Neutrophil (primary cell): Measurements from ENCODE around the gene TUT7.

Experiments
- H3K27ac ChIP-seq: fragments of 200-600 bp; sonication (generic); 2 replicates; pipeline ENCODE4 v1.5.1; 2016; ENCODE audit warnings: mild to moderate bottlenecking, moderate library complexity
- H3K27me3 ChIP-seq: fragments of 200-600 bp; sonication (generic); 2 replicates; pipeline ENCODE4 v1.6.0; 2016; ENCODE audit warnings: mild to moderate bottlenecking
- H3K36me3 ChIP-seq: fragments of 200-600 bp; sonication (generic); 2 replicates; pipeline ENCODE4 v1.5.1; 2017
- H3K4me1 ChIP-seq, 2 experiments: fragments of 200-600 bp in 1 of 2; sonication (generic) in 1 of 2; 1 replicate in 1 of 2; 2 replicates in 1 of 2; pipeline versions ENCODE4 v1.5.1 to v1.6.1; 2013 to 2016; ENCODE audit warnings: low read depth in 1 of 2, low read length in 1 of 2, mild to moderate bottlenecking in 1 of 2, moderate library complexity in 1 of 2; ENCODE audit not compliant: control insufficient read depth in 1 of 2, insufficient read depth in 1 of 2
- H3K4me3 ChIP-seq, 2 experiments: fragments of 200-600 bp in 1 of 2; sonication (generic) in 1 of 2; 1 replicate in 1 of 2; 2 replicates in 1 of 2; pipeline ENCODE4 v1.5.1; 2013 to 2016; ENCODE audit warnings: low read depth in 1 of 2, low read length in 1 of 2, mild to moderate bottlenecking in 1 of 2, moderate library complexity in 1 of 2
- H3K9me3 ChIP-seq: fragments of 200-600 bp; sonication (generic); 2 replicates; pipeline ENCODE4 v1.5.1; 2016
- TF ChIP-seq, protein P1 (sequence below): fragments of 200-600 bp; sonication (generic); IDR thresholded peaks from 2 replicates; pipeline ENCODE4 v1.5.1; 2016; ENCODE audit warnings: antibody characterized with exemption

The TUT7 gene

DNA sequence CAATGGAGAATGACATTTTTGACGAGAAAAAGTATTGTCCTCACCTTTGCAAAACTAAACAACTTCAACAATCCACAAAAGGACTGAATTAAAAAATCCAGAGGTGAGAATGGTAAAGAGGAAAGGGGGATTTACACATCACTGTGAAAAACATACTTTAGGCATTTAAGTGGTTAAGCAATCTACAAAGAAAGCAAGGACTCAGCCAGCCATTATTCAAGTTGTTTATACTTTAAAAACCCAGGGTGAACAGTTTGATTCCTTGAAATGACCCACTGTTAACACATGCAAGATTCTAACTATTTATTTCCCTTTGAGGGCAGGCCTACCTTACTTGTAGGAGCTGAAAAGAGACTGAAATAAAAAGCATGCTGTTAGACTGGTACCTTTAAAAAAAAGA is 29.3 kb downstream of the TUT7 start:
- H3K4me1 ChIP-seq: no peaks in the 10 kb centered on the region
- H3K27ac ChIP-seq: no peak overlapping the region
- no peak overlapping the region for H3K4me3 ChIP-seq
- no peaks in the 10 kb centered on the region for H3K9me3 ChIP-seq
- peaks cover 100% of the 10 kb centered on the region for H3K36me3 ChIP-seq
- TF ChIP-seq, protein P1, sequence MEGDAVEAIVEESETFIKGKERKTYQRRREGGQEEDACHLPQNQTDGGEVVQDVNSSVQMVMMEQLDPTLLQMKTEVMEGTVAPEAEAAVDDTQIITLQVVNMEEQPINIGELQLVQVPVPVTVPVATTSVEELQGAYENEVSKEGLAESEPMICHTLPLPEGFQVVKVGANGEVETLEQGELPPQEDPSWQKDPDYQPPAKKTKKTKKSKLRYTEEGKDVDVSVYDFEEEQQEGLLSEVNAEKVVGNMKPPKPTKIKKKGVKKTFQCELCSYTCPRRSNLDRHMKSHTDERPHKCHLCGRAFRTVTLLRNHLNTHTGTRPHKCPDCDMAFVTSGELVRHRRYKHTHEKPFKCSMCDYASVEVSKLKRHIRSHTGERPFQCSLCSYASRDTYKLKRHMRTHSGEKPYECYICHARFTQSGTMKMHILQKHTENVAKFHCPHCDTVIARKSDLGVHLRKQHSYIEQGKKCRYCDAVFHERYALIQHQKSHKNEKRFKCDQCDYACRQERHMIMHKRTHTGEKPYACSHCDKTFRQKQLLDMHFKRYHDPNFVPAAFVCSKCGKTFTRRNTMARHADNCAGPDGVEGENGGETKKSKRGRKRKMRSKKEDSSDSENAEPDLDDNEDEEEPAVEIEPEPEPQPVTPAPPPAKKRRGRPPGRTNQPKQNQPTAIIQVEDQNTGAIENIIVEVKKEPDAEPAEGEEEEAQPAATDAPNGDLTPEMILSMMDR: no peak
- no peaks in the 10 kb centered on the region for H3K27me3 ChIP-seq

DNA sequence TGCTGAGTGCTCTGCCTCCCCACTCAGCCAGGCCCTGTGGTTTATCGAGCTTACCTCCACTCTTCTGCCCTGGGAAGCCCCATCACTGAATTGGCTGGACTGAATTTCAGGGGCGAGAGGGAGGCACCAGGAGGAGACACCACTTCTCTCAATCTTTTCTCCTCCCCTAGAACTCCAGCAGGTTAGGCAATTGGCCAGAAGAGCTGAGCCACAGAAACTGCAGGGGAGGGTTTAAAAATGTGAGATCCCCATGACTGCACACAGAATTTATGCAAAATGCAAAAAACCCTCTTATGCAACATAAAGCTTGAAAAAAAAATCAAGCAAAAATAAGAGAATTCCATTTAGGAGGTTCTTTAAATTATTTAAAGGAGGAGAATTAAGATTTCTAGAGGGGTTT is 29.9 kb downstream of the TUT7 start:
- peak overlapping the region; percentile 11 for H3K27ac ChIP-seq
- TF ChIP-seq, protein P1: no peak
- H3K4me3 ChIP-seq: no peak overlapping the region
- no peaks in the 10 kb centered on the region for H3K27me3 ChIP-seq
- H3K4me1 ChIP-seq: no peaks in the 10 kb centered on the region
- H3K9me3 ChIP-seq: no peaks in the 10 kb centered on the region
- peaks cover 100% of the 10 kb centered on the region for H3K36me3 ChIP-seq

DNA sequence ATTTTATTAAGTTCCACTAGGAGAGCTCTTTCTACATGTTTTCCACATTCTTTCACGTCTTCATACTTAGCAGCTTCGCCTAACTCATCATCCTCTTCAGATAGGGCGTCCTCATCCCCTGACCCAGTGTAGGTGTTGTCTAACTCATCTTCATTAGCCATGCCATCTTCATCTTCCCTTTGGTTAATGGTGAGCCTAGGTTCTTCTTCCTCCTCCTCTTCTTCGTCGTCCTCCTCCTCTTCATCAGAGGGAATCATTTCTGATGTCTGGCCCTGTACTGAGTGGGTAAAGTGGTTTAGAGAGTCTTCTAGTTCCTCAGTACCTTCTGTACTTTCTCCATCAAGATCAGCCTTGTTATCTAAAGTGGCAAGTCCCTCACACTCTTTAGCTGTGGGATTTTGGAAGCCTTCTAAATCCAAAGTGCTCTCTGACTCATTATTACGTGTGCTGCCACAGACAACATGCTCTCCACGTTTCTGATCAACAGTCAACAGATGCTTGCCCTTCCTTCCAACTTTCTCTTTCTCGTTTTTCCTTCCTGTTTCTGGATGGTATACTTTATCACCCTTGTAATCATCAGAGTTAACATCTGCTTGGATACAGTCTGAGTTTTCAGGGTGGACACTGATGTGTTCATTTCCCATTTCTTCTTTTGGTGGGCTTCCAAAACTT is 31.1 kb downstream of the TUT7 start:
- Histone ChIP-seq H3K36me3 (peaks cover 100% of the 10 kb centered on the region), H3K27ac (peak overlapping the region; percentile 49), H3K27me3 (no peaks in the 10 kb centered on the region), H3K4me3 (no peak overlapping the region), H3K9me3 (no peaks in the 10 kb centered on the region), H3K4me1 (no peaks in the 10 kb centered on the region)
- TF ChIP-seq, protein P1: no peak

DNA sequence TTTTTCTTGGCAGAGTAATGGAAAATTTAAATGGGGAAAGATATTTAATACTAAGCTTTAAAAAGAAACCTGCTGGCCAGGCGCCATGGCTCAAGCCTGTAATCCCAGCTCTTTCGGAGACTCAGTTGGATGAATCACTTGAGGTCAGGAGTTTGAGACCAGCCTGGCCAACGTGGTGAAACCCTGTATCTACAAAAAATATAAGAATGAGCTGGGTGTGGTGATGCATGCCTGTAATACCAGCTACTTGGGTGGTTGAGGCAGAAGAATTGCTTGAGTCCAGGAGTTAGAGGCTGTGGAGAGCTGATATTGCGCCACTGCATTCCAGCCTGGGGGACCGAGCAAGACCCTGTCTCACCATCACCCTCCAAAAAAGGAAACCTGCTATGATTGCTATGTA is 32.8 kb downstream of the TUT7 start:
- Histone ChIP-seq H3K4me3 (no peak overlapping the region), H3K36me3 (peaks cover 100% of the 10 kb centered on the region), H3K27ac (no peak overlapping the region), H3K27me3 (no peaks in the 10 kb centered on the region), H3K9me3 (no peaks in the 10 kb centered on the region), H3K4me1 (no peaks in the 10 kb centered on the region)
- TF ChIP-seq, protein P1: no peak

DNA sequence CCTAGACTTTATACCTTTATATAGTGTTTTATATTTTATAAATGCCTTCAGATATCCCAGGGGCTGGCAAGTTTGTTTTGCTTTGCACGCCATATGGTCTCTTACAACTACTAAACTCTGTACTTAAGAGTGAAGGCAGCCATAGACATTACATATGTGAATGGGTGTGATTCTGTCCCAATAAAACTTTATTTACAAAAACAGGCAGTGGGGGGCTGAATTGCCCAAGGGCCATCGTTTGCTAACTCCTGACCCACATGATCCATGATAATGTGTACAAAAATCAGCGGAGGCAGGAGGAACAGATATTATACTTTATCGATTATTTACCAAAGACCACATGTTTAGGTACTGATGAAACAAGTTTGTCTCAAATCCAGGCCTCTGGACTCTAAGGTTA is 36.0 kb downstream of the TUT7 start:
- TF ChIP-seq, protein P1: no peak
- Histone ChIP-seq H3K9me3 (no peaks in the 10 kb centered on the region), H3K27ac (no peak overlapping the region), H3K4me3 (no peak overlapping the region), H3K36me3 (peaks cover 100% of the 10 kb centered on the region), H3K4me1 (no peaks in the 10 kb centered on the region), H3K27me3 (no peaks in the 10 kb centered on the region)
